Endothelial cell (in vitro differentiated cells): ENCODE data around the gene ZSCAN23. TPM values are rescaled to one million over a fixed set of nuclear protein-coding genes. Genes with fewer than 3 reads are reported as not detected.

Source experiments
- DNase-seq: peaks from one replicate; pipeline ENCODE4 v3.0.0; 2021; ENCODE audit warnings: low spot score
- H3K27ac Mint-ChIP-seq: one replicate; pipeline ENCODE4 v1.8.0; 2021; ENCODE audit warnings: mixed read lengths, inconsistent platforms; ENCODE audit not compliant: unreplicated experiment
- H3K27me3 Mint-ChIP-seq: one replicate; pipeline ENCODE4 v1.8.0; 2021; ENCODE audit warnings: mild to moderate bottlenecking, moderate library complexity, mixed read lengths, inconsistent platforms; ENCODE audit not compliant: unreplicated experiment
- H3K36me3 Mint-ChIP-seq: one replicate; pipeline ENCODE4 v1.8.0; 2021; ENCODE audit warnings: mild to moderate bottlenecking, low read depth, mixed read lengths, inconsistent platforms; ENCODE audit not compliant: unreplicated experiment
- H3K4me1 Mint-ChIP-seq: one replicate; pipeline ENCODE4 v1.8.0; 2021; ENCODE audit warnings: mild to moderate bottlenecking, mixed read lengths, inconsistent platforms; ENCODE audit not compliant: unreplicated experiment
- H3K4me3 Mint-ChIP-seq: one replicate; pipeline ENCODE4 v1.8.0; 2021; ENCODE audit warnings: mild to moderate bottlenecking, mixed read lengths, inconsistent platforms; ENCODE audit not compliant: unreplicated experiment
- H3K9me3 Mint-ChIP-seq: one replicate; pipeline ENCODE4 v1.8.0; 2021; ENCODE audit warnings: mixed read lengths, inconsistent platforms; ENCODE audit not compliant: unreplicated experiment
- total RNA-seq: library from RNA; stranded (reverse); fragmentation: NEBNext Ultra II Directional; extraction: Animal tissue kit (Norgen Biotek cat#: 25700); gene quantifications from one replicate; pipeline ENCODE4 v1.2.1, GENCODE V29; 2021; ENCODE audit not compliant: unreplicated experiment
- TF ChIP-seq, protein P1 (sequence below): fragments of 200-600 bp; sonication (generic); IDR thresholded peaks from one replicate; pipeline ENCODE4 v1.5.0; 2021; ENCODE audit warnings: antibody characterized with exemption; ENCODE audit not compliant: unreplicated experiment

The ZSCAN23 gene
- total RNA-seq, 1 donor from 2014 or later = 6.8 TPM

DNA sequence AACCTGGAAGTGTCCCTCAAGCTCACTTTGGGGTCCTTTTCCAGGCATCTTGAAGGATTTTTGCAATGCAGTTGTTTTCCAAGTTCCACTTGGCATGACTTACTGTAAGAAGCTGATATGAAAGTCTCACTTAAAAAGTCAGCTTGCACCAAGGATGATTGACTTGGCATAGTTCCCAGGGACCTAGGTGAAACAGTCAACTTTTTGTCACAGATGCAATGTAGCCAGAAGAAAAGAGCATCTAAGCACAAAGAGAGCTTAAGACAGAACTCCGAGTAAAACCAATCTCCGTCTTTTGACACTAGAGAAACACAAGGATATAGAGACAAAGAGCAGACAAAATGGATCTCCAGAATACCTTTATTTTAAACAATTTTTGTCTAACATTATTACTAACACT lies 41.1 kb downstream of the ZSCAN23 start:
- no peak overlapping the region for H3K27ac Mint-ChIP-seq
- TF ChIP-seq, protein P1, sequence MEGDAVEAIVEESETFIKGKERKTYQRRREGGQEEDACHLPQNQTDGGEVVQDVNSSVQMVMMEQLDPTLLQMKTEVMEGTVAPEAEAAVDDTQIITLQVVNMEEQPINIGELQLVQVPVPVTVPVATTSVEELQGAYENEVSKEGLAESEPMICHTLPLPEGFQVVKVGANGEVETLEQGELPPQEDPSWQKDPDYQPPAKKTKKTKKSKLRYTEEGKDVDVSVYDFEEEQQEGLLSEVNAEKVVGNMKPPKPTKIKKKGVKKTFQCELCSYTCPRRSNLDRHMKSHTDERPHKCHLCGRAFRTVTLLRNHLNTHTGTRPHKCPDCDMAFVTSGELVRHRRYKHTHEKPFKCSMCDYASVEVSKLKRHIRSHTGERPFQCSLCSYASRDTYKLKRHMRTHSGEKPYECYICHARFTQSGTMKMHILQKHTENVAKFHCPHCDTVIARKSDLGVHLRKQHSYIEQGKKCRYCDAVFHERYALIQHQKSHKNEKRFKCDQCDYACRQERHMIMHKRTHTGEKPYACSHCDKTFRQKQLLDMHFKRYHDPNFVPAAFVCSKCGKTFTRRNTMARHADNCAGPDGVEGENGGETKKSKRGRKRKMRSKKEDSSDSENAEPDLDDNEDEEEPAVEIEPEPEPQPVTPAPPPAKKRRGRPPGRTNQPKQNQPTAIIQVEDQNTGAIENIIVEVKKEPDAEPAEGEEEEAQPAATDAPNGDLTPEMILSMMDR = no peak
- H3K4me1 Mint-ChIP-seq = peaks cover 11% of the 10 kb centered on the region
- no peaks in the 10 kb centered on the region for H3K9me3 Mint-ChIP-seq
- no peak for DNase-seq
- peaks cover 2% of the 10 kb centered on the region for H3K27me3 Mint-ChIP-seq
- no peak overlapping the region for H3K4me3 Mint-ChIP-seq
- H3K36me3 Mint-ChIP-seq = peaks cover 11% of the 10 kb centered on the region

DNA sequence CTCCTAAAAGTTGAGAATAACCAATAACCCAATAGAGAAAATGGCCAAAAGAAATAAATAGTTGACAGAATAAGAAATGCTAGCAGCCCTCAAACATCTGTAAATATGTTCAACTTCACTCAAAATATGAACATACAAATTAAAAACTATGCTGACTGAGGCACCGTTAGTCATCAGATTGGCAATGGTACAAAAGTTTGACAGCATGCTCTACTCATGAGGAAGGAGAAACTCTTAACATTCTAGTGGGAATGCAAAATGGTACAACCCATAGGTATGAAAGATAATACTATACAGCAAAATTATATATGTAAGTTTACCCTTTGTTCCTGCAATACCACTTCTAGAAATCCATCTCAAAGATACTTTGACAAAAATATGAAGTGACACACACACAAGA lies 42.1 kb downstream of the ZSCAN23 start:
- Mint-ChIP-seq H3K27me3 (peaks cover 2% of the 10 kb centered on the region), H3K4me3 (no peak overlapping the region), H3K27ac (no peak overlapping the region), H3K9me3 (no peaks in the 10 kb centered on the region), H3K4me1 (peaks cover 15% of the 10 kb centered on the region), H3K36me3 (peaks cover 13% of the 10 kb centered on the region)
- TF ChIP-seq, protein P1 = no peak
- DNase-seq = no peak

DNA sequence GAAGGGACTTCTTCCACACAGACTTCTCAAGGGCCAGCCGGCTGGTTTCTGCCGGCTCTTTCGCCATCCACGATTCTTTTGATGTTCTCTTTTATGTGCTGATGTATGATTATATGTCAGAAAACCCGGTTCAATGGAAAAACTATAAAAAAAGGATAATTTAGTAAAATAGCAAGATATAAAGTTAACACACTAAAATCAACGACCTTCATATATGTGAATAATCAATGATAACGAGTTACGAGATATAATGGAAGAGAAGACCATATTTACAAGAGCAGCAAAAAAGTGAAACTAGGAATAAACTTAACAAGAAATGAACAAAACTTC lies 43.2 kb downstream of the ZSCAN23 start:
- peak overlapping the region; percentile 95 for H3K27ac Mint-ChIP-seq
- H3K27me3 Mint-ChIP-seq = peaks cover 2% of the 10 kb centered on the region
- H3K36me3 Mint-ChIP-seq = peaks cover 17% of the 10 kb centered on the region
- TF ChIP-seq, protein P1 = no peak
- no peaks in the 10 kb centered on the region for H3K9me3 Mint-ChIP-seq
- H3K4me3 Mint-ChIP-seq = peak overlapping the region; percentile 96
- DNase-seq = no peak
- H3K4me1 Mint-ChIP-seq = peaks cover 22% of the 10 kb centered on the region

DNA sequence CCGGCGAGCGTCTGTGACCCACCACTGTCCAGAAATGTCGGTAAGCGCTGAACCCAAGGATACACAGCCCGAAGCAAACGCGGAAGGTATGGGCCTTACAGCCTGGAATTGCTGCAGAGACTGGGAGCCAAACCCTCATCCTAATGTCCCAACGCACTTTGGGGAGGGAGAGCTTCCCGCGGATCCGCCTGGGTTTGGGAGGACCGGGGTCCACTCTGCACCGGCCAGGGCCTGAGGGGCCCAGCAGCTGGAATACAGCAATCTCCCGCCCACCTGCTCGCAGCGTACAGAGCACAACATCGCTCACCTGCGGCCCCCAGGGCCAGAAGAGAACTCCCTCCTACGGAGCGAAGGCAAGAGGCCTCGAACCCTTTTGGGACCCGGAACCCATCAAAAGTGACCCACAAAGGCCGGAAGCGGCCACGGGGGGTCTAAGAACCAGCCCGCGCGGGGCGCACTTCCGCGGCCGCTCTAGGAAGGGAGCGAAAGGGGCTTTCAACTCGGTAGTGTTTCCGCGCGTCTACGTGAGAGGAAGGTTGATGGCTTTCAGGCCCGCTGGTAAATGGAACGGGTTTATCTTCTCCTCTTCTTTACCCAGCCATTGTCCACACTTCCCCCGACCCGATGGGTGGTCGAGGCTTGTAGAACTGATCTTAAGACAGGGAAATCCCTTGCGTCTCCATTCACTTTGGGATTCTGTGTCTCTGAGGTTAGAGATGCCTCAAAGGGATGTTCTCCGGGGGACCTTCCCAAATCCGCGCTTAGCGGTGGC lies 43.8 kb downstream of the ZSCAN23 start, which contains the start of gene ZSCAN12:
Gene ZSCAN12 (minus strand): TSS at position 398 of the 772 bp plus-strand sequence. CDS start 1,342 bp downstream, outside the sequence.
- TF ChIP-seq, protein P1 = no peak
- peaks cover 2% of the 10 kb centered on the region for H3K27me3 Mint-ChIP-seq
- peak within 1 kb of the TSS; percentile 95 for H3K27ac Mint-ChIP-seq
- peaks cover 18% of the 10 kb centered on the region for H3K36me3 Mint-ChIP-seq
- H3K4me3 Mint-ChIP-seq = peak within 1 kb of the TSS; percentile 96
- H3K4me1 Mint-ChIP-seq = peaks cover 25% of the 10 kb centered on the region
- DNase-seq = peak; percentile 80
- H3K9me3 Mint-ChIP-seq = no peaks in the 10 kb centered on the region

DNA sequence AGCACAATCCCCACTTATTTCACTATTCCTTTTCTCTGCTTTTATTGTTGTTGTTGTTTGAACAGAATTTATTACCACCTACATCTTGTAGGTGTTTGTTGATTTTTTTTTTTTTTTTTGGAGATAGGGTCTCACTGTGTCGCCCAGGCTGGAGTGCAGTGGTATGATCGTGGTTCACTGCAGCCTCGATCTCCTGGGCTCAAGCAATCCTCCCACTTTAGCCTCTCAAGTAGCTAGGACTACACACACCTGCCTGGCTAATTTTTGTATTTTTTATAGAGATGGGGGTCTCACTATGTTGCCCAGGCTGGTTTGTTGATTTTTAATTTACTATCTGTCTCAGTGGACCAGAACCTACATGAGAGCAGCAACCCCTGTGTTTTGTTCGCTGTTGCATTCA lies 47.4 kb downstream of the ZSCAN23 start:
- H3K4me1 Mint-ChIP-seq = peaks cover 33% of the 10 kb centered on the region
- DNase-seq = no peak
- TF ChIP-seq, protein P1 = no peak
- peaks cover 39% of the 10 kb centered on the region for H3K36me3 Mint-ChIP-seq
- no peak overlapping the region for H3K4me3 Mint-ChIP-seq
- peaks cover 2% of the 10 kb centered on the region for H3K27me3 Mint-ChIP-seq
- no peak overlapping the region for H3K27ac Mint-ChIP-seq
- H3K9me3 Mint-ChIP-seq = no peaks in the 10 kb centered on the region
